GM12891 (cell line): Measurements from ENCODE around the gene ZNF578.
"Not testable (repeated sequence)": the region's sequence is repeated elsewhere in the genome, so short reads cannot be mapped to it uniquely, and the experiment has no call there.

ENCODE experiments used
- DNase-seq: peaks from one replicate; pipeline ENCODE4 v3.0.0; 2011; ENCODE audit warnings: low spot score; ENCODE audit not compliant: insufficient read length
- FAIRE-seq: peaks from 2 replicates; lab custom pipeline; 2011; peaks lifted over from hg19 to GRCh38; lab: Jason Lieb, UNC
- PAX5 ChIP-seq: IDR thresholded peaks from 2 replicates; pipeline ENCODE4 v1.6.1; 2011; ENCODE audit warnings: low read length, moderate library complexity, mild to moderate bottlenecking; ENCODE audit not compliant: insufficient read depth, severe bottlenecking
- POLR2A ChIP-seq: IDR thresholded peaks from 2 replicates; pipeline ENCODE4 v1.6.1; 2011; ENCODE audit warnings: low read depth, low read length, control low read depth
- POLR2AphosphoS5 ChIP-seq: IDR thresholded peaks from 2 replicates; pipeline ENCODE4 v1.6.1; 2011; ENCODE audit warnings: low read depth, low read length, control low read depth
- POU2F2 ChIP-seq: IDR thresholded peaks from 2 replicates; pipeline ENCODE4 v1.6.1; 2011; ENCODE audit warnings: low read depth, mild to moderate bottlenecking, control low read depth, low read length, moderate library complexity
- SPI1 ChIP-seq: IDR thresholded peaks from 2 replicates; pipeline ENCODE4 v1.6.1; 2011; ENCODE audit warnings: low read depth, low read length, control low read depth
- TAF1 ChIP-seq: IDR thresholded peaks from 2 replicates; pipeline ENCODE4 v1.6.1; 2011; ENCODE audit warnings: low read depth, low read length, control low read depth

Gene ZNF578

GRCh38 chr19:52532480-52532879 is 79.1 kb downstream of the ZNF578 start:
- TF ChIP-seq TAF1, result no peak
- TF ChIP-seq POLR2A, result no peak
- no peak for TF ChIP-seq PAX5
- TF ChIP-seq SPI1, result no peak
- TF ChIP-seq POLR2AphosphoS5, result no peak
- TF ChIP-seq POU2F2, result no peak
- DNase-seq (no peak), FAIRE-seq (no peak)

GRCh38 chr19:52533901-52534300 is 80.5 kb downstream of the ZNF578 start:
- no peak for DNase-seq
- FAIRE-seq, result no peak
- TF ChIP-seq POLR2A (no peak), POLR2AphosphoS5 (no peak), PAX5 (no peak), TAF1 (no peak), SPI1 (no peak), POU2F2 (no peak)

GRCh38 chr19:52535385-52535770 is 82.0 kb downstream of the ZNF578 start:
- not testable (repeated sequence) for FAIRE-seq, DNase-seq

- FAIRE-seq, result peak; percentile 76
- DNase-seq, result peak; percentile 56
- TF ChIP-seq TAF1 (no peak), SPI1 (no peak), POLR2AphosphoS5 (peak; percentile 52; the same call in 1 of the 2 replicates), POU2F2 (no peak), POLR2A (peak; percentile 76), PAX5 (no peak)
Measured at GRCh38 chr19:52535771-52536447, 82.6 kb downstream of the ZNF578 start.

- DNase-seq, result no peak
- FAIRE-seq, result peak; percentile 48
- TF ChIP-seq SPI1 (no peak), POU2F2 (no peak), POLR2A (no peak)
Measured at GRCh38 chr19:52536448-52536800, 83.1 kb downstream of the ZNF578 start.

GRCh38 chr19:52538815-52539214 is 85.5 kb downstream of the ZNF578 start:
- DNase-seq, result not testable (repeated sequence)
- peak; percentile 50 for FAIRE-seq

GRCh38 chr19:52541176-52541575 is 87.8 kb downstream of the ZNF578 start:
- FAIRE-seq, DNase-seq: not testable (repeated sequence)

- no peak for DNase-seq
- FAIRE-seq, result no peak
Measured at GRCh38 chr19:52541608-52542007, 88.3 kb downstream of the ZNF578 start.

GRCh38 chr19:52542541-52542940 is 89.2 kb downstream of the ZNF578 start:
- FAIRE-seq, result not testable (repeated sequence)

More at GRCh38 chr19:52541608-52542007, 88.3 kb downstream of the ZNF578 start:
- TF ChIP-seq SPI1, result no peak
- no peak for TF ChIP-seq TAF1
- TF ChIP-seq PAX5, result no peak
- no peak for TF ChIP-seq POLR2A
- no peak for TF ChIP-seq POLR2AphosphoS5
- no peak for TF ChIP-seq POU2F2

GRCh38 chr19:52542984-52543664 is 89.8 kb downstream of the ZNF578 start:
- TF ChIP-seq SPI1, result no peak
- no peak for TF ChIP-seq POLR2A
- TF ChIP-seq POLR2AphosphoS5, result no peak
- TF ChIP-seq TAF1, result no peak
- no peak for TF ChIP-seq PAX5
- no peak for DNase-seq
- peak; percentile 81 for FAIRE-seq

More at GRCh38 chr19:52542541-52542940, 89.2 kb downstream of the ZNF578 start:
- not testable (repeated sequence) for DNase-seq

GRCh38 chr19:52554216-52554971 is 101.0 kb downstream of the ZNF578 start:
- TF ChIP-seq POLR2A (no peak), TAF1 (no peak), POU2F2 (no peak), PAX5 (no peak), SPI1 (no peak), POLR2AphosphoS5 (no peak)
- no peak for DNase-seq
- no peak for FAIRE-seq
